D721Med (cell line): ENCODE results near the gene CFTR.

Source experiments
- DNase-seq: peaks from one replicate; pipeline ENCODE4 v3.0.0; 2011; ENCODE audit warnings: low spot score; ENCODE audit not compliant: insufficient read length
- FAIRE-seq: peaks from 2 replicates; lab custom pipeline; 2011; peaks lifted over from hg19 to GRCh38; lab: Jason Lieb, UNC
- TF ChIP-seq, protein P1 (sequence below): IDR thresholded peaks from 2 replicates; pipeline ENCODE4 v1.5.1; 2012; ENCODE audit warnings: mild to moderate bottlenecking, control low read depth; ENCODE audit not compliant: insufficient read depth; ENCODE audit errors: missing control alignments

The CFTR gene

GRCh38 chr7:117612637-117613036 is 132.8 kb downstream of the CFTR start:
- no peak for FAIRE-seq
- TF ChIP-seq, protein P1, sequence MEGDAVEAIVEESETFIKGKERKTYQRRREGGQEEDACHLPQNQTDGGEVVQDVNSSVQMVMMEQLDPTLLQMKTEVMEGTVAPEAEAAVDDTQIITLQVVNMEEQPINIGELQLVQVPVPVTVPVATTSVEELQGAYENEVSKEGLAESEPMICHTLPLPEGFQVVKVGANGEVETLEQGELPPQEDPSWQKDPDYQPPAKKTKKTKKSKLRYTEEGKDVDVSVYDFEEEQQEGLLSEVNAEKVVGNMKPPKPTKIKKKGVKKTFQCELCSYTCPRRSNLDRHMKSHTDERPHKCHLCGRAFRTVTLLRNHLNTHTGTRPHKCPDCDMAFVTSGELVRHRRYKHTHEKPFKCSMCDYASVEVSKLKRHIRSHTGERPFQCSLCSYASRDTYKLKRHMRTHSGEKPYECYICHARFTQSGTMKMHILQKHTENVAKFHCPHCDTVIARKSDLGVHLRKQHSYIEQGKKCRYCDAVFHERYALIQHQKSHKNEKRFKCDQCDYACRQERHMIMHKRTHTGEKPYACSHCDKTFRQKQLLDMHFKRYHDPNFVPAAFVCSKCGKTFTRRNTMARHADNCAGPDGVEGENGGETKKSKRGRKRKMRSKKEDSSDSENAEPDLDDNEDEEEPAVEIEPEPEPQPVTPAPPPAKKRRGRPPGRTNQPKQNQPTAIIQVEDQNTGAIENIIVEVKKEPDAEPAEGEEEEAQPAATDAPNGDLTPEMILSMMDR, result no peak
- DNase-seq, result no peak

- DNase-seq, result no peak
- TF ChIP-seq, protein P1, result no peak
- no peak for FAIRE-seq
Observed at GRCh38 chr7:117616694-117617093, 136.9 kb downstream of the CFTR start.

DNA sequence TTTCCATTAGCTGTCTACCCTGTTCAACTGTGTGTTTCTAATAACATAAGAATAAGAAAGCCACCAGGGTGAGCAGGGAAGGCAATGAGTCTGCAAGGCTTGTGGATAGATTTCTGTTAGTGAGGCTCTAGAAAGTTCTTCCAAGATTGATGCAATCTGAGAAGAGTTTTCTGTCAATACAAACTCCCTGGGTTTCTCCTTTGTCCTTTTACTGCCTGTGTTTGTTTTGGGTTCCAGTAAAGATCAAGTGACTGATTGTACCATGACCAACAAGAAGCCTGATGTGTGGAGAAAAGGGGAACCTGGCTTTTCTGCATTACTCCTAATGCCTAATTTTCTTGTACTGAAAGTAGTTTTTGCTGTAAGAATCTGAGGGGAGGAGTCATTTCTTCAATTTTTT is 139.9 kb downstream of the CFTR start:
- no peak for DNase-seq
- FAIRE-seq, result no peak
- TF ChIP-seq, protein P1, result no peak

DNA sequence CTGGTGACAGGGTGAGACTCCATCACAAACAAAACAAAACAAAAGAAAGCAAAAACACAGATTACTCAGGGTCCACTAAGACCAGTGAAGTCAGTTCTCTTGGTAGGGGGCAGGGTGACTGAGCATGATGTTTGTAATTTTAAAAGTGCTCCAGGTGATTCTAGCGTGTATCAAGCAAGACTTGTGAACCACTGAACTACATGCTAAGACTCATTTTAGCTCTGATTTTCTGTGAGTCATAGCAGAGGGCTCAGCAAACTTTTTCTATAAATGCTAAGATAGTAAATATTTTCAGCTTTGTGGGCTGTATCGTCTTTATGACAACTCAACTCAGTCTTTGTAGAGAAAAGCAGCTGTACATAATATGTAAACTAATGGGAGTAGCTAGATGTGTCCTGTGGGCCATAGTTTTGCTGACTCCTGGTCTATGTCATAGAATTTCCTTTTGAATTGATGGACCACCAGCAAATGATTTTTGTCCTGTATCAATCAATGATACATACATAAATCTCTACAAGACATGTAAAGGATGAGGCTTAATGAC is 141.3 kb downstream of the CFTR start:
- no peak for DNase-seq
- TF ChIP-seq, protein P1, result no peak
- no peak for FAIRE-seq

GRCh38 chr7:117623606-117624005 is 143.8 kb downstream of the CFTR start:
- TF ChIP-seq, protein P1, result no peak
- FAIRE-seq (no peak), DNase-seq (no peak)

- DNase-seq (no peak), FAIRE-seq (no peak)
- TF ChIP-seq, protein P1, result no peak
Observed at GRCh38 chr7:117630501-117630900, 150.7 kb downstream of the CFTR start.

- TF ChIP-seq, protein P1, result no peak
- FAIRE-seq, result no peak
- DNase-seq, result no peak
Observed at GRCh38 chr7:117630907-117631564, 151.2 kb downstream of the CFTR start.
